Measurements from ENCODE around the gene MYO16.

GRCh38 chr13:108878732-108879131 is 249.3 kb downstream of the MYO16 start:
- no peak for TF ChIP-seq CTCF (IDR thresholded peaks at IDR 0.05)
- no peak for TF ChIP-seq POLR2A (IDR thresholded peaks at IDR 0.05)

Data from tibial nerve (tissue), 3 donors.